ENCODE results near the gene ZC3H4.

Gene ZC3H4

DNA sequence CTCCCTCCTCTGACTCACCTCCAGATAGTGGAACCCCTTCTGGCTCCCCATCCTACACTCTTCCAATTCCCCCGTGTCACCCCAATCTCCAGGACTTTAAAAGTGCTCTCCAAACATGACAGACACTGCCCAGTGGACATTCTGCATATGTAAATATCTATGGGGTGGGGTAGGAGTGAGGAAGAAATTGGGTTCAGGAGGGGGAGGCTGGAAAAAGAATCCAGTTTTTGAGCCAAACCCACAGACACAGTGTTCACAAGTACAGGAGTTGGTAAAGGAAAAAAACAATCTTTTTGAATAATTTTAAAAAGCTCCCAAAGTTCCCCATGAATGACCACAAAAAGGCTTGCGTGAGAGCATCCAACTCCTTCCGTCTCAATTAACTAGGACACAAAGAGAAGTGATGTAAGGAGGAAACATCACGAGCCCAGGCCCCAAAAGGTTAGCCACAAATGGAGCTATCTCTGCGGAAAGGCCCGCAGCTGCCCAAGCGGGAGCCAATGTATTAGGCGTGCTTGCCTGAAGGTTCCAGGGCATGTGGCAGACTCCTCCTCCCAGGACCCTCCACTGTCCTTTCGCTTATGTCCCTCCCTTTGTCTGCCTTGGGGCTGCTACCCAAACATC, 18.0 kb downstream of the ZC3H4 start:
- no peak for TF ChIP-seq ESRRG (CRISPR knock-in tag; IDR thresholded peaks at IDR 0.05)
- TF ChIP-seq ZNF8 (CRISPR knock-in tag; IDR thresholded peaks at IDR 0.05): no peak
- no peak for TF ChIP-seq OSR1 (CRISPR knock-in tag; IDR thresholded peaks at IDR 0.05)
- no peak for TF ChIP-seq ZC3H10 (CRISPR knock-in tag; IDR thresholded peaks at IDR 0.05)
- TF ChIP-seq RARB (CRISPR knock-in tag; IDR thresholded peaks at IDR 0.05): no peak
- TF ChIP-seq, protein P1, sequence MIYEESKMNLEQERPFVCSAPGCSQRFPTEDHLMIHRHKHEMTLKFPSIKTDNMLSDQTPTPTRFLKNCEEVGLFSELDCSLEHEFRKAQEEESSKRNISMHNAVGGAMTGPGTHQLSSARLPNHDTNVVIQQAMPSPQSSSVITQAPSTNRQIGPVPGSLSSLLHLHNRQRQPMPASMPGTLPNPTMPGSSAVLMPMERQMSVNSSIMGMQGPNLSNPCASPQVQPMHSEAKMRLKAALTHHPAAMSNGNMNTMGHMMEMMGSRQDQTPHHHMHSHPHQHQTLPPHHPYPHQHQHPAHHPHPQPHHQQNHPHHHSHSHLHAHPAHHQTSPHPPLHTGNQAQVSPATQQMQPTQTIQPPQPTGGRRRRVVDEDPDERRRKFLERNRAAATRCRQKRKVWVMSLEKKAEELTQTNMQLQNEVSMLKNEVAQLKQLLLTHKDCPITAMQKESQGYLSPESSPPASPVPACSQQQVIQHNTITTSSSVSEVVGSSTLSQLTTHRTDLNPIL (CRISPR knock-in tag; IDR thresholded peaks at IDR 0.05; ENCODE audit: low read depth): no peak
- TF ChIP-seq ZFP3 (CRISPR knock-in tag; IDR thresholded peaks at IDR 0.05): no peak
- TF ChIP-seq ISL1 (CRISPR knock-in tag; IDR thresholded peaks at IDR 0.05): no peak
- no peak for TF ChIP-seq GLIS3 (CRISPR knock-in tag; IDR thresholded peaks at IDR 0.05)
- TF ChIP-seq ZNF70 (CRISPR knock-in tag; IDR thresholded peaks at IDR 0.05): no peak
- TF ChIP-seq ZNF565 (CRISPR knock-in tag; conservative IDR thresholded peaks at IDR 0.05; ENCODE audit: low read depth): no peak
- ATAC-seq: no peak

DNA sequence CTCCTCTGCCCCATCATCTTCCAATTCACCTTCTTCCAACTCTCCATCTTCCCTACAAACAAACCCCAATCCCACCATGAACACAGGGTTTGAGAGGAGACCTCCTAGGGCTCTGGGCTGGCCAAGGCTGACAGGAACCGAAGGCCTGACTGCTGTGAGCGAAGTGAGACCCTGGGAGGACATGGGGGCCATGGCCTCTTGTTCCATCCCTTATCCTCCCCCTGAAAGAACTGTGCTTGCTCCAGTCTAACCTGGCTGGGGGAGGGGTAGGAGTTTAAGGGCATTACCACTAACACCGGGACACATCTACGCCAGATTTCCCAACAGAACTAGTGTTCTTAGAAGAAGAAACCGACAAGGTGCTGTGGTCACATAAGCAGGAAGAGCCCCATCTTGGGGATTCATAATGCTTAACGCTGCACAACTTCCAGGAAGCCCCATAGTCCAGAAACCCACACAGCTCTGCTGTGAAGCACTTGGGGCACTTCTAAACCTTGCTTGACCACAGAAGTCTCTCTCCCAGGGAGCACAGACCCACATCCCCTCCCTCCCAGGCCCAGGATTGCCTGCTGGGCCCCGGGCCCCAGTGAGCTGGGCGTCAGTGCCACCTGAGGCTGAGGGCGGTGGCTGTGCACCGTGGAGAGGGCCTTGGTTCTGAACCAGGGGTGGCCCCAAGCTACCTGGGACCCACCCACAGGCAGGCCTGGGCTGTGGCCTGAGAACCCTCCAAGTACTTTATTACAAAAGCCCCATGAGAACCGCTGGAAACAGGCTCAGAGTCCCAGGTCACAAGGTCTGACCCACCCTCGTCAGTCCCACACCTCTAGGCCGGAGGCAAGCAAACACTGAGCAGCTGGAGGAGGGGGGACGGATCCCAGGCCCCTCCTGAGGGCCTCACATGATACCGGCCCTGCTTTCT, 18.8 kb downstream of the ZC3H4 start:
- TF ChIP-seq, protein P2, sequence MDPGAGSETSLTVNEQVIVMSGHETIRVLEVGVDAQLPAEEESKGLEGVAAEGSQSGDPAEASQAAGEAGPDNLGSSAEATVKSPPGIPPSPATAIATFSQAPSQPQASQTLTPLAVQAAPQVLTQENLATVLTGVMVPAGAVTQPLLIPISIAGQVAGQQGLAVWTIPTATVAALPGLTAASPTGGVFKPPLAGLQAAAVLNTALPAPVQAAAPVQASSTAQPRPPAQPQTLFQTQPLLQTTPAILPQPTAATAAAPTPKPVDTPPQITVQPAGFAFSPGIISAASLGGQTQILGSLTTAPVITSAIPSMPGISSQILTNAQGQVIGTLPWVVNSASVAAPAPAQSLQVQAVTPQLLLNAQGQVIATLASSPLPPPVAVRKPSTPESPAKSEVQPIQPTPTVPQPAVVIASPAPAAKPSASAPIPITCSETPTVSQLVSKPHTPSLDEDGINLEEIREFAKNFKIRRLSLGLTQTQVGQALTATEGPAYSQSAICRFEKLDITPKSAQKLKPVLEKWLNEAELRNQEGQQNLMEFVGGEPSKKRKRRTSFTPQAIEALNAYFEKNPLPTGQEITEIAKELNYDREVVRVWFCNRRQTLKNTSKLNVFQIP (CRISPR knock-in tag; IDR thresholded peaks at IDR 0.05; ENCODE audit: borderline replicate concordance, low read depth): no peak
- TF ChIP-seq OSR1 (CRISPR knock-in tag; IDR thresholded peaks at IDR 0.05) (no peak), ARNTL (CRISPR knock-in tag; IDR thresholded peaks at IDR 0.05; ENCODE audit: borderline replicate concordance, low read depth) (no peak), ZC3H10 (CRISPR knock-in tag; IDR thresholded peaks at IDR 0.05) (no peak), RARB (CRISPR knock-in tag; IDR thresholded peaks at IDR 0.05) (no peak), PPARA (CRISPR knock-in tag; IDR thresholded peaks at IDR 0.05; ENCODE audit: borderline replicate concordance) (no peak), ZNF8 (CRISPR knock-in tag; IDR thresholded peaks at IDR 0.05) (no peak), ZNF565 (CRISPR knock-in tag; conservative IDR thresholded peaks at IDR 0.05; ENCODE audit: low read depth) (no peak)
- TF ChIP-seq, protein P3, sequence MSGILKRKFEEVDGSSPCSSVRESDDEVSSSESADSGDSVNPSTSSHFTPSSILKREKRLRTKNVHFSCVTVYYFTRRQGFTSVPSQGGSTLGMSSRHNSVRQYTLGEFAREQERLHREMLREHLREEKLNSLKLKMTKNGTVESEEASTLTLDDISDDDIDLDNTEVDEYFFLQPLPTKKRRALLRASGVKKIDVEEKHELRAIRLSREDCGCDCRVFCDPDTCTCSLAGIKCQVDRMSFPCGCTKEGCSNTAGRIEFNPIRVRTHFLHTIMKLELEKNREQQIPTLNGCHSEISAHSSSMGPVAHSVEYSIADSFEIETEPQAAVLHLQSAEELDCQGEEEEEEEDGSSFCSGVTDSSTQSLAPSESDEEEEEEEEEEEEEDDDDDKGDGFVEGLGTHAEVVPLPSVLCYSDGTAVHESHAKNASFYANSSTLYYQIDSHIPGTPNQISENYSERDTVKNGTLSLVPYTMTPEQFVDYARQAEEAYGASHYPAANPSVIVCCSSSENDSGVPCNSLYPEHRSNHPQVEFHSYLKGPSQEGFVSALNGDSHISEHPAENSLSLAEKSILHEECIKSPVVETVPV (CRISPR knock-in tag; IDR thresholded peaks at IDR 0.05): no peak
- TF ChIP-seq, protein P4, sequence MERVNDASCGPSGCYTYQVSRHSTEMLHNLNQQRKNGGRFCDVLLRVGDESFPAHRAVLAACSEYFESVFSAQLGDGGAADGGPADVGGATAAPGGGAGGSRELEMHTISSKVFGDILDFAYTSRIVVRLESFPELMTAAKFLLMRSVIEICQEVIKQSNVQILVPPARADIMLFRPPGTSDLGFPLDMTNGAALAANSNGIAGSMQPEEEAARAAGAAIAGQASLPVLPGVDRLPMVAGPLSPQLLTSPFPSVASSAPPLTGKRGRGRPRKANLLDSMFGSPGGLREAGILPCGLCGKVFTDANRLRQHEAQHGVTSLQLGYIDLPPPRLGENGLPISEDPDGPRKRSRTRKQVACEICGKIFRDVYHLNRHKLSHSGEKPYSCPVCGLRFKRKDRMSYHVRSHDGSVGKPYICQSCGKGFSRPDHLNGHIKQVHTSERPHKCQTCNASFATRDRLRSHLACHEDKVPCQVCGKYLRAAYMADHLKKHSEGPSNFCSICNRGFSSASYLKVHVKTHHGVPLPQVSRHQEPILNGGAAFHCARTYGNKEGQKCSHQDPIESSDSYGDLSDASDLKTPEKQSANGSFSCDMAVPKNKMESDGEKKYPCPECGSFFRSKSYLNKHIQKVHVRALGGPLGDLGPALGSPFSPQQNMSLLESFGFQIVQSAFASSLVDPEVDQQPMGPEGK (CRISPR knock-in tag; IDR thresholded peaks at IDR 0.05; ENCODE audit: borderline replicate concordance): no peak

DNA sequence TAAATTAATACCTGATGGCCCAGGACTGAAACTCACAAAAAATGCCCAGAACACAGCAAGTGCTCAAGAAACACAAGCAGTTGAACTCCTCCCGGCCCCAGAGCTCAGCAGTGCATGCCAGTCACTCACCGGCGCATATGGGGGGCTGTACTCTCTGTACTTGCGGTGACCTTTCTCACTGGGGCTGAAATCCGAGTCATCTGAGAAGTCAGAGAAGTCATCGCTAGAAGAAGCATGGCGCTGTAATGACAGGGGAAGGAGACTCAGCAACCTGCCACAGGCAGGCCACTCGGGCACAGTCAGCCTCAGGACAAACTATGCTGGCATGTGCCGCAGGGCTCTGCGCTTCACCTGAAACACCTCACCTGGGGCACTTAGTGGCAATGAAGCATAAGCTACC, 19.7 kb downstream of the ZC3H4 start:
- no peak for TF ChIP-seq OSR1 (CRISPR knock-in tag; IDR thresholded peaks at IDR 0.05)
- TF ChIP-seq, protein P1 (CRISPR knock-in tag; IDR thresholded peaks at IDR 0.05; ENCODE audit: low read depth): no peak
- ATAC-seq: no peak

More for the DNA sequence above, 18.8 kb downstream of the ZC3H4 start:
- no peak for ATAC-seq

DNA sequence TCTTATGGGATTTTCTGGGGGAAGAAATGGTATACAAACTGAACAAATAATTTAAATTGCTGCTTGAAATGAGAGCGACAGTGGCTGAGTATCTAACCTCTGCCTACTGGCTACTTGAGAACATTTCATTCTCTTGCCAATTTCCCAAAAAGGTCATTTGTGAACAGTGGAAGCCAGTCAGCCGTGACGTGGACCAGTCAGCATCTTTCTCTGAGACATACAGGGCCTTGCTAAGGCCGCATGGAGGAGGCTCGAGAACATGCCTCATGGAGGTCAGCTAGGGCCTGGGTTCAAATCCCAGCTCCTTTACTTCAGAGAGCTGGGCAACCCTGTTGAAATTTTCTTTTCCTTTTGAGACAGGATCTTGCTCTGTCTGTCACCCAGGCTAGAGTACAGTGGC, 20.3 kb downstream of the ZC3H4 start:
- ATAC-seq: no peak
- TF ChIP-seq BACH2 (CRISPR knock-in tag; IDR thresholded peaks at IDR 0.05; ENCODE audit: borderline replicate concordance) (no peak), CSDC2 (CRISPR knock-in tag; IDR thresholded peaks at IDR 0.05) (no peak), RARB (CRISPR knock-in tag; IDR thresholded peaks at IDR 0.05) (no peak), SNAI2 (CRISPR knock-in tag; IDR thresholded peaks at IDR 0.05) (no peak), ARNTL (CRISPR knock-in tag; IDR thresholded peaks at IDR 0.05; ENCODE audit: borderline replicate concordance, low read depth) (no peak), OSR1 (CRISPR knock-in tag; IDR thresholded peaks at IDR 0.05) (no peak), ZC3H10 (CRISPR knock-in tag; IDR thresholded peaks at IDR 0.05) (no peak), TOX (CRISPR knock-in tag; IDR thresholded peaks at IDR 0.05; ENCODE audit: borderline replicate concordance) (no peak), ZNF70 (CRISPR knock-in tag; IDR thresholded peaks at IDR 0.05) (no peak)
- TF ChIP-seq, protein P4 (CRISPR knock-in tag; IDR thresholded peaks at IDR 0.05; ENCODE audit: borderline replicate concordance): no peak
- TF ChIP-seq, protein P3 (CRISPR knock-in tag; IDR thresholded peaks at IDR 0.05): no peak
- TF ChIP-seq, protein P2 (CRISPR knock-in tag; IDR thresholded peaks at IDR 0.05; ENCODE audit: borderline replicate concordance, low read depth): no peak
